Measurements from ENCODE around the gene SF3B2. TPM values are rescaled to one million over a fixed set of nuclear protein-coding genes. Genes with fewer than 3 reads are reported as not detected.

The SF3B2 gene
- total RNA-seq, 1 experiment from 2014 or later = 300 TPM

- ChIA-PET CTCF (interaction anchor here (2.3 kb wide), 1 partner anchor 12 kb away, joined by 8 read pairs; no protein-coding TSS in a partner anchor), RAD21 (ENCODE audit: low non-redundant PET in 1 of 2, low total read pairs in 2 of 2, uncharacterized antibody in 2 of 2, unreplicated experiment in 2 of 2) (no interaction called here), POLR2A (no interaction called here)
- intact Hi-C loops (cut with micrococcal nuclease) = no loop called here
- Histone ChIP-seq H3K36me3 (ENCODE audit: control insufficient read depth in 1 of 2, insufficient read depth in 2 of 2, low read length in 2 of 2) (peaks cover 63 to 66% of the 10 kb centered on the region in 2 experiments), H3K9ac (ENCODE audit: low read length) (no peak overlapping the region), H4K20me1 (ENCODE audit: insufficient read depth) (no peaks in the 10 kb centered on the region), H3K27me3 (ENCODE audit: insufficient read depth, low read length) (no peaks in the 10 kb centered on the region), H3K4me2 (ENCODE audit: low read length) (no peak overlapping the region), H3K27ac (ENCODE audit: low read depth, low read length) (no peak overlapping the region), H3K4me3 (replicated peaks in 1 of 2; ENCODE audit: low read depth in 1 of 2, low read length in 2 of 2) (no peak overlapping the region), H3K9me3 (ENCODE audit: control insufficient read depth in 1 of 2, insufficient read depth in 1 of 2, low read depth in 1 of 2, low read length in 2 of 2) (no peaks in the 10 kb centered on the region), H2AFZ (ENCODE audit: low read depth, low read length, poor library complexity, severe bottlenecking) (no peak overlapping the region), H3K9me2 (ENCODE audit: insufficient read depth) (no peaks in the 10 kb centered on the region), H3K79me2 (ENCODE audit: insufficient read depth, low read length) (peaks cover 60% of the 10 kb centered on the region), H3K4me1 (ENCODE audit: control insufficient read depth in 1 of 2, insufficient read depth in 2 of 2, low read length in 2 of 2) (peaks cover 5 to 11% of the 10 kb centered on the region in 2 experiments)
- TF ChIP-seq ZFX (IDR thresholded peaks at IDR 0.05) (no peak), TCF7L2 (IDR thresholded peaks at IDR 0.05; ENCODE audit: borderline replicate concordance, extremely low read depth, insufficient read depth, insufficient read length) (no peak), RAD21 (IDR thresholded peaks at IDR 0.05; ENCODE audit: low read depth) (no peak), EGR1 (IDR thresholded peaks at IDR 0.05; ENCODE audit: low read depth) (no peak), SRF (IDR thresholded peaks at IDR 0.05; ENCODE audit: low read depth) (no peak), CEBPB (IDR thresholded peaks at IDR 0.05; ENCODE audit: low read depth) (no peak), ATF3 (IDR thresholded peaks at IDR 0.05) (no peak), ZNF274 (IDR thresholded peaks at IDR 0.05; ENCODE audit: low read depth, low read length) (no peak), POLR2A (IDR thresholded peaks at IDR 0.05; ENCODE audit: borderline replicate concordance, extremely low read depth, insufficient read depth, insufficient read length) (no peak), CTCF (IDR thresholded peaks at IDR 0.05 in 2 of 3, conservative IDR thresholded peaks at IDR 0.05 in 1 of 3; ENCODE audit: borderline replicate concordance in 1 of 3, insufficient read depth in 1 of 3, low read depth in 2 of 3, low read length in 2 of 3) (no peak), EZH2 (IDR thresholded peaks at IDR 0.05) (no peak), SIN3A (IDR thresholded peaks at IDR 0.05; ENCODE audit: low read depth) (no peak)
- DNase-seq (ENCODE audit: low read depth, low spot score) (no peak), ATAC-seq (no peak)
- BruUV-seq (replicated peaks) = no TSS peak
Observed at GRCh38 chr11:66056501-66056900, 4.3 kb downstream of the SF3B2 start.
